Measurements from ENCODE around the gene SORCS2. TPM values are rescaled to one million over a fixed set of nuclear protein-coding genes. Genes with fewer than 3 reads are reported as not detected.

The SORCS2 gene
- polyA plus RNA-seq, 3 donors: 0.46 to 0.55 TPM; not detected in 1

GRCh38 chr4:7763106-7763505, 570.8 kb downstream of the SORCS2 start:
- Mint-ChIP-seq H3K27me3 (ENCODE audit: low read depth in 3 of 3) (peaks cover 7 to 18% (median 8%) of the 10 kb centered on the region in 3 donors), H3K36me3 (peaks cover 0 to 8% of the 10 kb centered on the region in 2 donors), H3K9me3 (peaks cover 0 to 4% (median 0%) of the 10 kb centered on the region in 7 donors), H3K4me3 (no peak overlapping the region), H3K4me1 (peaks cover 5% of the 10 kb centered on the region), H3K27ac (no peak overlapping the region)
- Histone ChIP-seq H3K4me2 (replicated peaks; ENCODE audit: extremely low read depth, low read length, poor library complexity, severe bottlenecking) (no peak overlapping the region), H3K4me1 (ENCODE audit: control insufficient read depth in 1 of 2, insufficient read depth in 2 of 2, low read length in 2 of 2) (no peaks in the 10 kb centered on the region), H3K36me3 (replicated peaks in 1 of 2; ENCODE audit: control insufficient read depth in 1 of 2, insufficient read depth in 2 of 2, low read length in 2 of 2) (no peaks in the 10 kb centered on the region), H3K27ac (ENCODE audit: low read depth in 1 of 2, low read length in 2 of 2) (no peak overlapping the region), H3K9me3 (replicated peaks in 1 of 2; ENCODE audit: control insufficient read depth in 1 of 2, insufficient read depth in 1 of 2, low read length in 2 of 2) (no peaks in the 10 kb centered on the region), H3K9ac (ENCODE audit: insufficient read depth, low read length, poor library complexity, severe bottlenecking) (no peak overlapping the region), H2AFZ (ENCODE audit: insufficient read depth, low read depth, low read length, poor library complexity, severe bottlenecking) (no peak overlapping the region), H3K27me3 (ENCODE audit: control insufficient read depth in 2 of 2, insufficient read depth in 2 of 2, low read length in 2 of 2) (no peaks in the 10 kb centered on the region), H3K4me3 (replicated peaks in 1 of 3; ENCODE audit: low read depth in 2 of 3, low read length in 3 of 3) (no peak overlapping the region), H3K79me2 (ENCODE audit: insufficient read depth, low read length) (no peaks in the 10 kb centered on the region), H4K20me1 (ENCODE audit: insufficient read depth, low read length) (no peaks in the 10 kb centered on the region)
- intact Hi-C loops (cut with micrococcal nuclease): no loop called here
- WGBS (ENCODE audit: insufficient coverage): 89% methylated on average over 13 of the region's 16 CpGs
- DNase-seq: no peak
- TF ChIP-seq CTCF (IDR thresholded peaks at IDR 0.05): no peak

- peak overlapping the region in 1 of 7 donors; percentile 17 for H3K27ac Mint-ChIP-seq
- Histone ChIP-seq H2AFZ (ENCODE audit: insufficient read depth, low read depth, low read length, poor library complexity, severe bottlenecking) (no peak overlapping the region), H3K27me3 (ENCODE audit: control insufficient read depth in 2 of 2, insufficient read depth in 2 of 2, low read length in 2 of 2) (no peaks in the 10 kb centered on the region), H3K79me2 (ENCODE audit: insufficient read depth, low read length) (no peaks in the 10 kb centered on the region), H3K9me3 (replicated peaks in 1 of 2; ENCODE audit: control insufficient read depth in 1 of 2, insufficient read depth in 1 of 2, low read length in 2 of 2) (no peaks in the 10 kb centered on the region), H3K4me2 (replicated peaks; ENCODE audit: extremely low read depth, low read length, poor library complexity, severe bottlenecking) (no peak overlapping the region), H3K4me3 (replicated peaks in 1 of 3; ENCODE audit: low read depth in 2 of 3, low read length in 3 of 3) (no peak overlapping the region), H3K9ac (ENCODE audit: insufficient read depth, low read length, poor library complexity, severe bottlenecking) (no peak overlapping the region), H3K36me3 (replicated peaks in 1 of 2; ENCODE audit: control insufficient read depth in 1 of 2, insufficient read depth in 2 of 2, low read length in 2 of 2) (no peaks in the 10 kb centered on the region), H4K20me1 (ENCODE audit: insufficient read depth, low read length) (no peaks in the 10 kb centered on the region), H3K4me1 (ENCODE audit: control insufficient read depth in 1 of 2, insufficient read depth in 2 of 2, low read length in 2 of 2) (no peaks in the 10 kb centered on the region), H3K27ac (ENCODE audit: low read depth in 1 of 2, low read length in 2 of 2) (no peak overlapping the region)
- WGBS (ENCODE audit: insufficient coverage): 81% methylated on average over 9 of the region's 10 CpGs
- intact Hi-C loops (cut with micrococcal nuclease): no loop called here
- H3K4me3 Mint-ChIP-seq: no peak overlapping the region
- H3K27me3 Mint-ChIP-seq (ENCODE audit: low read depth in 3 of 3): peaks cover 3 to 13% (median 7%) of the 10 kb centered on the region in 3 donors
- no peak for DNase-seq
- H3K9me3 Mint-ChIP-seq: peaks cover 0 to 4% (median 0%) of the 10 kb centered on the region in 7 donors
- H3K4me1 Mint-ChIP-seq: peaks cover 5% of the 10 kb centered on the region
- peaks cover 0 to 12% of the 10 kb centered on the region in 2 donors for H3K36me3 Mint-ChIP-seq
- TF ChIP-seq CTCF (IDR thresholded peaks at IDR 0.05): no peak
Measured at GRCh38 chr4:7763788-7764187, 571.5 kb downstream of the SORCS2 start.

Measured in CD14-positive monocyte (primary cell).